Measurements from ENCODE around the gene RAX2.

RAX2 gene

DNA sequence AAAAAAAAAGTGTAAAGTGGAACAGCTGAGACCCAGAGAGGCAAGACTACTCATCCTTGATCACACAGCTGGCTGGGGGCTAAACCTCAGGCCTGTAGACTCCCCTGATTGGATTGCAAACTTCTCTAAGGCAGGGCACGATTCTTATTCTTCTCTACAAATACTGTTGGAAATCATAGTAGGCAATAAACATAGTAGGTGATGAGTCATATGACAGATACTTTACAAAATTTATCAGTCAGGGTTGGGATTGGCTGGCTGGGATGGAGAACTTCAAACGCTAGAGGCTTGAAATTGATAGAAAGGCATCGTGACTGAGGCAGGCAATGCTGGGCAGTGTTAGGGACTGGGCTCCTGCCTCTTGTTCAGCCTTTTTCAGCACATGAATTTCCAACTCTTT is 20.1 kb upstream of the RAX2 start:
- Histone ChIP-seq H3K4me1 (ENCODE audit: insufficient read depth, low read length, poor library complexity, severe bottlenecking) (no peaks in the 10 kb centered on the region), H3K4me2 (ENCODE audit: low read depth, low read length, poor library complexity, severe bottlenecking) (no peak overlapping the region), H2AFZ (ENCODE audit: low read length) (no peak overlapping the region), H3K4me3 (ENCODE audit: low read length, poor library complexity, severe bottlenecking) (no peak overlapping the region), H3K9me2 (replicated peaks; ENCODE audit: low read depth, low read length) (no peaks in the 10 kb centered on the region), H3K79me2 (ENCODE audit: insufficient read depth, low read length) (no peaks in the 10 kb centered on the region), H3K36me3 (ENCODE audit: insufficient read depth, low read length) (no peaks in the 10 kb centered on the region), H4K20me1 (ENCODE audit: insufficient read depth, low read length, poor library complexity, severe bottlenecking) (no peaks in the 10 kb centered on the region), H3K9ac (ENCODE audit: low read depth, low read length, poor library complexity, severe bottlenecking) (no peak overlapping the region), H3K9me3 (ENCODE audit: insufficient read depth, low read depth, low read length) (peaks cover 4% of the 10 kb centered on the region; the same call in 1 of the 2 replicates), H3F3A (ENCODE audit: low read depth) (no peaks in the 10 kb centered on the region), H3K27me3 (ENCODE audit: insufficient read depth, low read length, poor library complexity, severe bottlenecking) (no peaks in the 10 kb centered on the region)
- TF ChIP-seq, protein P1, sequence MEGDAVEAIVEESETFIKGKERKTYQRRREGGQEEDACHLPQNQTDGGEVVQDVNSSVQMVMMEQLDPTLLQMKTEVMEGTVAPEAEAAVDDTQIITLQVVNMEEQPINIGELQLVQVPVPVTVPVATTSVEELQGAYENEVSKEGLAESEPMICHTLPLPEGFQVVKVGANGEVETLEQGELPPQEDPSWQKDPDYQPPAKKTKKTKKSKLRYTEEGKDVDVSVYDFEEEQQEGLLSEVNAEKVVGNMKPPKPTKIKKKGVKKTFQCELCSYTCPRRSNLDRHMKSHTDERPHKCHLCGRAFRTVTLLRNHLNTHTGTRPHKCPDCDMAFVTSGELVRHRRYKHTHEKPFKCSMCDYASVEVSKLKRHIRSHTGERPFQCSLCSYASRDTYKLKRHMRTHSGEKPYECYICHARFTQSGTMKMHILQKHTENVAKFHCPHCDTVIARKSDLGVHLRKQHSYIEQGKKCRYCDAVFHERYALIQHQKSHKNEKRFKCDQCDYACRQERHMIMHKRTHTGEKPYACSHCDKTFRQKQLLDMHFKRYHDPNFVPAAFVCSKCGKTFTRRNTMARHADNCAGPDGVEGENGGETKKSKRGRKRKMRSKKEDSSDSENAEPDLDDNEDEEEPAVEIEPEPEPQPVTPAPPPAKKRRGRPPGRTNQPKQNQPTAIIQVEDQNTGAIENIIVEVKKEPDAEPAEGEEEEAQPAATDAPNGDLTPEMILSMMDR (conservative IDR thresholded peaks at IDR 0.05; ENCODE audit: low read length): no peak
- no peak for TF ChIP-seq EZH2phosphoT487 (IDR thresholded peaks at IDR 0.05; ENCODE audit: borderline replicate concordance)

DNA sequence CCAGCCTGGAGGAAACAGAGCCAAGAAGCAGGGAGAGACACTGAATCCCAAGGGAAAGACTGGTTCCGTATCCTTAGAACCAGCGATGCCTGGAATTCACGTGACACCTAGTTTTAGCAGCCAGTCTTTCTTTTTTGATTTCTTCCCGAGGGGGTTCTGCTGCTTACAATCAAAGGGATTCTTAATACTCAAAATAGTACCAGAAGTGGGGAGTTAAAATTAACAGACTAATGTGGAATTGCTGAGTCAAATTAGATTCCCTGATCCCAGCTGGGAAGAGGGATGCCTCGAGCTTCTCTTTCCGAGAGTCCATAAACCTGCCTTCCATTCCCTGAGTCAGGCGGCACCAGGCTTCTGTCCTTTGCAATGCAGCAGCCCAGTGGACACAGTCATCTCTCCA is 18.9 kb upstream of the RAX2 start:
- H3K36me3 ChIP-seq (ENCODE audit: insufficient read depth, low read length): no peaks in the 10 kb centered on the region
- no peaks in the 10 kb centered on the region for H3K9me2 ChIP-seq (replicated peaks; ENCODE audit: low read depth, low read length)
- H3K4me3 ChIP-seq (ENCODE audit: low read length, poor library complexity, severe bottlenecking): no peak overlapping the region
- H2AFZ ChIP-seq (ENCODE audit: low read length): no peak overlapping the region
- peaks cover under 1% of the 10 kb centered on the region for H3K27me3 ChIP-seq (ENCODE audit: insufficient read depth, low read length, poor library complexity, severe bottlenecking)
- H3F3A ChIP-seq (ENCODE audit: low read depth): no peaks in the 10 kb centered on the region
- H3K9me3 ChIP-seq (ENCODE audit: insufficient read depth, low read depth, low read length): no peaks in the 10 kb centered on the region
- TF ChIP-seq EZH2phosphoT487 (IDR thresholded peaks at IDR 0.05; ENCODE audit: borderline replicate concordance): no peak
- TF ChIP-seq, protein P1 (conservative IDR thresholded peaks at IDR 0.05; ENCODE audit: low read length): no peak
- H3K4me2 ChIP-seq (ENCODE audit: low read depth, low read length, poor library complexity, severe bottlenecking): no peak overlapping the region
- peaks cover 1% of the 10 kb centered on the region; the same call in 1 of the 2 replicates for H3K79me2 ChIP-seq (ENCODE audit: insufficient read depth, low read length)
- H4K20me1 ChIP-seq (ENCODE audit: insufficient read depth, low read length, poor library complexity, severe bottlenecking): no peaks in the 10 kb centered on the region
- no peak overlapping the region for H3K9ac ChIP-seq (ENCODE audit: low read depth, low read length, poor library complexity, severe bottlenecking)
- peaks cover 3% of the 10 kb centered on the region for H3K4me1 ChIP-seq (ENCODE audit: insufficient read depth, low read length, poor library complexity, severe bottlenecking)

DNA sequence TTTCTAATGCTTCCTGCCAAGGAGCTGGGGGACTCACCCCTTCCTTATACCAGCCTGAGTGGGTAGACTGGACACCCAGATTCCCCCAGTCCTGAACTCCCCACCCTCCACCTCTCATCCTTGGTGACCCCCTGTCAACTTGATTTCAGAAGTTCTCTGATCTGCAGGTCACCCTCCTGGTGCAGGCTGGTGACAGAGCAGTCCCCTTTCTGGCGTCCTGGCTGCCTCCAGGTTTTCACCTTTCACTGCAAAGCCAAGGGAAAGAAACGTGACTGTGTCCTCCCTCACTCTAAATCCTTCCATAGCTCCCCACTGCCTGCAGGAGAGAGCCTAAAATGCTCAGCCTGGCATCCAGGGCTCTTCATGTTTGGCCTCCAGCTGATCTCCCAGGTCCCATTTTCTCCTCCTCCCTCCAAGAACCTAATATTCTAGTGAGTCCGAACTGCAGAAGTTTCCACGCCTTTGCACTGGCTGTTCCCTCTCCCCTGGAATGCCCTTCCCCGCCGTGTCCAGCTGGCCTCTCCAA is 18.2 kb upstream of the RAX2 start:
- no peak overlapping the region for H3K4me2 ChIP-seq (ENCODE audit: low read depth, low read length, poor library complexity, severe bottlenecking)
- no peak overlapping the region for H3K4me3 ChIP-seq (ENCODE audit: low read length, poor library complexity, severe bottlenecking)
- TF ChIP-seq, protein P1 (conservative IDR thresholded peaks at IDR 0.05; ENCODE audit: low read length): no peak
- no peak for TF ChIP-seq EZH2phosphoT487 (IDR thresholded peaks at IDR 0.05; ENCODE audit: borderline replicate concordance)
- no peaks in the 10 kb centered on the region for H4K20me1 ChIP-seq (ENCODE audit: insufficient read depth, low read length, poor library complexity, severe bottlenecking)
- H3K9ac ChIP-seq (ENCODE audit: low read depth, low read length, poor library complexity, severe bottlenecking): no peak overlapping the region
- no peaks in the 10 kb centered on the region for H3K36me3 ChIP-seq (ENCODE audit: insufficient read depth, low read length)
- no peaks in the 10 kb centered on the region for H3F3A ChIP-seq (ENCODE audit: low read depth)
- no peaks in the 10 kb centered on the region for H3K9me2 ChIP-seq (replicated peaks; ENCODE audit: low read depth, low read length)
- H2AFZ ChIP-seq (ENCODE audit: low read length): no peak overlapping the region
- H3K9me3 ChIP-seq (ENCODE audit: insufficient read depth, low read depth, low read length): no peaks in the 10 kb centered on the region
- peaks cover 4% of the 10 kb centered on the region for H3K27me3 ChIP-seq (ENCODE audit: insufficient read depth, low read length, poor library complexity, severe bottlenecking)
- H3K4me1 ChIP-seq (ENCODE audit: insufficient read depth, low read length, poor library complexity, severe bottlenecking): peaks cover 5% of the 10 kb centered on the region
- H3K79me2 ChIP-seq (ENCODE audit: insufficient read depth, low read length): peaks cover 8% of the 10 kb centered on the region

Data from Loucy (cell line).